Measurements from ENCODE around the gene TUBGCP6. TPM values are rescaled to one million over a fixed set of nuclear protein-coding genes. Genes with fewer than 3 reads are reported as not detected.

TUBGCP6 gene
- polyA plus RNA-seq, 1 donor from 2014 or later: 74.5 TPM

DNA sequence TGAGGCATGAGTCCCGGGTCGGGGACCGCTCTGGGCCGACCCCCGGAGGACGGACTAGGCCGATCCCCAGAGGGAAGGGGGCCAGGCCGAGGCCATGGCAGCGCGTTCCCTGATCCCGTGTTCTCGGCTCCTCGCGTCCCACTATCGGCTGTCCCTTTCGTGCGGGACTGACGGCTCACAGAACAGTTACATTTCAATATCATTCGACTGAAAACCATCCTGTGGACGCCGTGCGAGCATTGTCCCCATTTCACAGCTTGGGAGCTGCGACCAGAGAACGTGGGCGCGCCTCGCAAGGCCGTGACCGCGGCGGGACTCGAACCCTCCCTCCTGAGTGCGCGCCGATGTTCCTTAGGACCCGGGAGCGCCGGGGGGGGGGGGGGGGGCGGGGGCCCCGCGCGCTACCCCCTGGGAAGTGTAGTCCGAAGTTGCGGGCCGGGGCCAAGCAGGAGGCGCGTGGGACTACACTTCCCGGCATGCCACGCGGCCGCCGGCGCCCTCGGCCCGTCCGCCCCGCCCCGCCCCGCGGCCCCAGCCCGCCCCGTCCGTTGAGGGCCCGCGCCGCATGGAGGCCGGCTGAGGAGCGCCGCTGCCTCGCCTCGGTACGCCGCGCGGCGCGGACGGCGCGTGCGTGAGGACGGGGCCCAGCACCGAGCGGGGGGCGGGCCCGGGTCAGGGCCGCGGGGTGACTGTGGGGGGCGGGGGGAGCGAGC lies 59.3 kb downstream of the TUBGCP6 start, which contains the start of gene TRABD:
Gene TRABD, plus strand, starts transcription at position 539 of the 713 bp plus-strand sequence. CDS start 7,148 bp downstream, outside the sequence.
- Histone ChIP-seq H2AFZ (ENCODE audit: low read depth, low read length) (no peak within 1 kb of the TSS), H3K4me3 (ENCODE audit: low read length) (peak within 1 kb of the TSS; percentile 71), H3K27ac (ENCODE audit: low read length) (no peak within 1 kb of the TSS), H3K4me2 (ENCODE audit: low read length) (peak within 1 kb of the TSS; percentile 91), H3K27me3 (ENCODE audit: insufficient read depth, low read depth, low read length) (no peaks in the 10 kb centered on the region), H3K9me2 (ENCODE audit: insufficient read depth, low read length) (no peaks in the 10 kb centered on the region), H4K20me1 (ENCODE audit: insufficient read depth) (no peaks in the 10 kb centered on the region), H3K9me3 (ENCODE audit: low read length) (no peaks in the 10 kb centered on the region), H3K79me2 (replicated peaks; ENCODE audit: insufficient read depth, low read length) (peaks cover 2% of the 10 kb centered on the region), H3K36me3 (ENCODE audit: insufficient read depth, low read length) (no peaks in the 10 kb centered on the region), H3K9ac (ENCODE audit: low read length) (peak within 1 kb of the TSS; percentile 62), H3F3A (ENCODE audit: insufficient read depth, low read length, poor library complexity, severe bottlenecking) (no peaks in the 10 kb centered on the region)
- TF ChIP-seq SMC3 (conservative IDR thresholded peaks at IDR 0.05; ENCODE audit: poor library complexity) (no peak), EP300 (conservative IDR thresholded peaks at IDR 0.05; ENCODE audit: poor library complexity, severe bottlenecking) (no peak), RAD21 (conservative IDR thresholded peaks at IDR 0.05) (no peak), EZH2 (IDR thresholded peaks at IDR 0.05; ENCODE audit: borderline replicate concordance, insufficient read depth, low read length, poor library complexity, severe bottlenecking) (no peak)
- TF ChIP-seq, protein P1, sequence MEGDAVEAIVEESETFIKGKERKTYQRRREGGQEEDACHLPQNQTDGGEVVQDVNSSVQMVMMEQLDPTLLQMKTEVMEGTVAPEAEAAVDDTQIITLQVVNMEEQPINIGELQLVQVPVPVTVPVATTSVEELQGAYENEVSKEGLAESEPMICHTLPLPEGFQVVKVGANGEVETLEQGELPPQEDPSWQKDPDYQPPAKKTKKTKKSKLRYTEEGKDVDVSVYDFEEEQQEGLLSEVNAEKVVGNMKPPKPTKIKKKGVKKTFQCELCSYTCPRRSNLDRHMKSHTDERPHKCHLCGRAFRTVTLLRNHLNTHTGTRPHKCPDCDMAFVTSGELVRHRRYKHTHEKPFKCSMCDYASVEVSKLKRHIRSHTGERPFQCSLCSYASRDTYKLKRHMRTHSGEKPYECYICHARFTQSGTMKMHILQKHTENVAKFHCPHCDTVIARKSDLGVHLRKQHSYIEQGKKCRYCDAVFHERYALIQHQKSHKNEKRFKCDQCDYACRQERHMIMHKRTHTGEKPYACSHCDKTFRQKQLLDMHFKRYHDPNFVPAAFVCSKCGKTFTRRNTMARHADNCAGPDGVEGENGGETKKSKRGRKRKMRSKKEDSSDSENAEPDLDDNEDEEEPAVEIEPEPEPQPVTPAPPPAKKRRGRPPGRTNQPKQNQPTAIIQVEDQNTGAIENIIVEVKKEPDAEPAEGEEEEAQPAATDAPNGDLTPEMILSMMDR (IDR thresholded peaks at IDR 0.05; ENCODE audit: poor library complexity, severe bottlenecking): no peak

DNA sequence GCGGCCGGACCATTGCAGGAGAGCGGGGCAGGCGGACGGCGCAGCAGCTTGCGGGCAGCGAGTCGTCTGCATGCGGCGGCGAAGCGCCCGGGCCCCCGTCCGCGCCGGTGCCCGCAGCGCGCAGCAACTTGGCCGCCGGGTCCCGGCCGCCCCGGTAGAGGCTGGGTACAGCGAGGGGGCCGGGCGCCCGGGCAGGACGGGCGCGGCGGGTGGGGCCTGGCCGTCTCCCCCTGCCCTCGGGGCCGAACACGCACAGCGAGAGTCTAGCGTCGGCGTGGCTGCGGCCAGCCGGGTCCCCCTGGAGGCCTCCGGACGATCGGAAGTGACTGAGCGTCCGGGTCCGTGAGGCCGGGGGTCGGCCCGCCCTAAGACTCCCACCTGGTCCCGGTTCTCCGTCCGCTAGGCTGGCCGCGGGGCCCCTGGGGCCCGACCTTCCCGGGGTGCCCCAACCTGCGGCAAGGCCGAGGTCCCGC lies 59.9 kb downstream of the TUBGCP6 start:
- no peaks in the 10 kb centered on the region for H3K9me2 ChIP-seq (ENCODE audit: insufficient read depth, low read length)
- no peaks in the 10 kb centered on the region for H4K20me1 ChIP-seq (ENCODE audit: insufficient read depth)
- peaks cover 2% of the 10 kb centered on the region for H3K79me2 ChIP-seq (replicated peaks; ENCODE audit: insufficient read depth, low read length)
- no peak overlapping the region for H2AFZ ChIP-seq (ENCODE audit: low read depth, low read length)
- H3K9me3 ChIP-seq (ENCODE audit: low read length): no peaks in the 10 kb centered on the region
- H3K4me2 ChIP-seq (ENCODE audit: low read length): no peak overlapping the region
- H3F3A ChIP-seq (ENCODE audit: insufficient read depth, low read length, poor library complexity, severe bottlenecking): no peaks in the 10 kb centered on the region
- no peaks in the 10 kb centered on the region for H3K27me3 ChIP-seq (ENCODE audit: insufficient read depth, low read depth, low read length)
- H3K4me3 ChIP-seq (ENCODE audit: low read length): peak overlapping the region; percentile 60
- peak overlapping the region; percentile 34 for H3K9ac ChIP-seq (ENCODE audit: low read length)
- H3K27ac ChIP-seq (ENCODE audit: low read length): no peak overlapping the region
- TF ChIP-seq, protein P1 (IDR thresholded peaks at IDR 0.05; ENCODE audit: poor library complexity, severe bottlenecking): no peak
- TF ChIP-seq, protein P2, sequence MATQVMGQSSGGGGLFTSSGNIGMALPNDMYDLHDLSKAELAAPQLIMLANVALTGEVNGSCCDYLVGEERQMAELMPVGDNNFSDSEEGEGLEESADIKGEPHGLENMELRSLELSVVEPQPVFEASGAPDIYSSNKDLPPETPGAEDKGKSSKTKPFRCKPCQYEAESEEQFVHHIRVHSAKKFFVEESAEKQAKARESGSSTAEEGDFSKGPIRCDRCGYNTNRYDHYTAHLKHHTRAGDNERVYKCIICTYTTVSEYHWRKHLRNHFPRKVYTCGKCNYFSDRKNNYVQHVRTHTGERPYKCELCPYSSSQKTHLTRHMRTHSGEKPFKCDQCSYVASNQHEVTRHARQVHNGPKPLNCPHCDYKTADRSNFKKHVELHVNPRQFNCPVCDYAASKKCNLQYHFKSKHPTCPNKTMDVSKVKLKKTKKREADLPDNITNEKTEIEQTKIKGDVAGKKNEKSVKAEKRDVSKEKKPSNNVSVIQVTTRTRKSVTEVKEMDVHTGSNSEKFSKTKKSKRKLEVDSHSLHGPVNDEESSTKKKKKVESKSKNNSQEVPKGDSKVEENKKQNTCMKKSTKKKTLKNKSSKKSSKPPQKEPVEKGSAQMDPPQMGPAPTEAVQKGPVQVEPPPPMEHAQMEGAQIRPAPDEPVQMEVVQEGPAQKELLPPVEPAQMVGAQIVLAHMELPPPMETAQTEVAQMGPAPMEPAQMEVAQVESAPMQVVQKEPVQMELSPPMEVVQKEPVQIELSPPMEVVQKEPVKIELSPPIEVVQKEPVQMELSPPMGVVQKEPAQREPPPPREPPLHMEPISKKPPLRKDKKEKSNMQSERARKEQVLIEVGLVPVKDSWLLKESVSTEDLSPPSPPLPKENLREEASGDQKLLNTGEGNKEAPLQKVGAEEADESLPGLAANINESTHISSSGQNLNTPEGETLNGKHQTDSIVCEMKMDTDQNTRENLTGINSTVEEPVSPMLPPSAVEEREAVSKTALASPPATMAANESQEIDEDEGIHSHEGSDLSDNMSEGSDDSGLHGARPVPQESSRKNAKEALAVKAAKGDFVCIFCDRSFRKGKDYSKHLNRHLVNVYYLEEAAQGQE (IDR thresholded peaks at IDR 0.05; ENCODE audit: borderline replicate concordance): no peak
- no peak for TF ChIP-seq MXI1 (conservative IDR thresholded peaks at IDR 0.05; ENCODE audit: poor library complexity, severe bottlenecking)
- no peak for TF ChIP-seq SMC3 (conservative IDR thresholded peaks at IDR 0.05; ENCODE audit: poor library complexity)
- no peak for TF ChIP-seq TAF1 (IDR thresholded peaks at IDR 0.05; ENCODE audit: low read depth)
- TF ChIP-seq POLR2AphosphoS5 (IDR thresholded peaks at IDR 0.05): no peak
- no peak for TF ChIP-seq EP300 (conservative IDR thresholded peaks at IDR 0.05; ENCODE audit: poor library complexity, severe bottlenecking)
- TF ChIP-seq EZH2 (IDR thresholded peaks at IDR 0.05; ENCODE audit: borderline replicate concordance, insufficient read depth, low read length, poor library complexity, severe bottlenecking): no peak
- no peak for TF ChIP-seq RAD21 (conservative IDR thresholded peaks at IDR 0.05)
- no peaks in the 10 kb centered on the region for H3K36me3 ChIP-seq (ENCODE audit: insufficient read depth, low read length)

Measured in neural cell (in vitro differentiated cells).